SHP77 (cell line): ENCODE measurements around the gene VGF.
"Not testable (repeated sequence)": the region's sequence is repeated elsewhere in the genome, so short reads cannot be mapped to it uniquely, and the experiment has no call there.

Experiments used
- DNase-seq, 2 experiments: peaks; one replicate each; lab custom pipeline; 2025; lab: John Stamatoyannopoulos, UW

The VGF gene

DNA sequence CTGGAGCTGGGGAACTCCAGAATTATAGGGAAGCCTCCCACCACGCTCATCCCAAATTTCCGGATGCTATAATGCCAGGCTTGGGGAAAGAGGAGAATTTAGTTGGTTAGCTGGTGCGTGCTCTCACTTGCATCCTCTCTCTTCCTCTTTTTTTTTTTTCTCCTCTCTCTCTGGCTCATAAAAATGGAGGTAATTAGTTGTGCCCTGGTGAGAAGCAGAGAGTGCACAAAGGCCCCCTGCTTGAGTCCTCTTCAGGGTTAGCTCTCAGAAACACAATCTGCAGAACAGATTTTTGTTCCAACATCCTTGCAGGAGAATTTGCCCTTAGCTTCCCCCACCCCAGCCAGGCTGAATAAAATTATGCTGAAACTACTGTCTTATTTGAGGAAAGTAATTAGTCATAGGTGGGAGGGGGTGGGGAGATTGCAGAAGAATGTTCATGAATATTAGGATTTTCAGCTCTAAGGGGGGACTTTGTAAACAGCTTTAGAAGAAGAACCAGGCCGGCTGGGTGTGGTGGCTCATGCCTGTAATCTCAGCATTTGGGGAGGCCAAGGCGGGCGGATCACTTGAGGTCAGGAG lies 30.9 kb downstream of the VGF start:
- DNase-seq = no peak

DNA sequence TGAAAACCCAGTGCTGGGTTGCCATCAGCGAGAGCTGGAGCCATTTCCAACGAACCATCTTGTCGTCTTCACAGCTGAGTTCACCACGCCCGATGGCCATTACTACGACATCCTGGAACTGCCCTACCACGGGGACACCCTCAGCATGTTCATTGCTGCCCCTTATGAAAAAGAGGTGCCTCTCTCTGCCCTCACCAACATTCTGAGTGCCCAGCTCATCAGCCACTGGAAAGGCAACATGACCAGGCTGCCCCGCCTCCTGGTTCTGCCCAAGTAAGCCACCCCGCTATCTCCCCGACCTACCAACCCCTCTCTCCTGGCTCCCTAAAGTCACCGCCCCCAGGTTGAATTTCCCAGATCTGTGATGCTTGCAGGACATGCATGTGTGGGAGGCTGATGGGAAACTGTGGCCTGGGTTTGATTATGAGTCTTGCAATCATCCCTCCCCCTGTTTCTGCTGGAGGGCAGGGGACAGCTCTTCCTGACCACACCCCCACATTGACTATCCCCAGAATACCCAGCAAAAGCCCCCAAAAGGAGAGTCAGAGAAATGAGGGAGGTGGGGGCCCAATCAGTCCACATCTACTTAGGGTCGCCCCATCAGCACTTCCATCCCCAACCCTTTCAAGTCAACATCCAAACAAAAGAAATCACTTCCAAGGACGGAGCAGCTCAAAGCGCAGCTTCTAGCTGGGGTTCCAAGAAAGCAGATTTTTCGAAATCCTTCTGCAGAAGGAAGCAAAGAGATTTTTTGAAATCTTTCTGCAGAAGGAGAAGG lies 31.6 kb downstream of the VGF start:
- no peak for DNase-seq

DNA sequence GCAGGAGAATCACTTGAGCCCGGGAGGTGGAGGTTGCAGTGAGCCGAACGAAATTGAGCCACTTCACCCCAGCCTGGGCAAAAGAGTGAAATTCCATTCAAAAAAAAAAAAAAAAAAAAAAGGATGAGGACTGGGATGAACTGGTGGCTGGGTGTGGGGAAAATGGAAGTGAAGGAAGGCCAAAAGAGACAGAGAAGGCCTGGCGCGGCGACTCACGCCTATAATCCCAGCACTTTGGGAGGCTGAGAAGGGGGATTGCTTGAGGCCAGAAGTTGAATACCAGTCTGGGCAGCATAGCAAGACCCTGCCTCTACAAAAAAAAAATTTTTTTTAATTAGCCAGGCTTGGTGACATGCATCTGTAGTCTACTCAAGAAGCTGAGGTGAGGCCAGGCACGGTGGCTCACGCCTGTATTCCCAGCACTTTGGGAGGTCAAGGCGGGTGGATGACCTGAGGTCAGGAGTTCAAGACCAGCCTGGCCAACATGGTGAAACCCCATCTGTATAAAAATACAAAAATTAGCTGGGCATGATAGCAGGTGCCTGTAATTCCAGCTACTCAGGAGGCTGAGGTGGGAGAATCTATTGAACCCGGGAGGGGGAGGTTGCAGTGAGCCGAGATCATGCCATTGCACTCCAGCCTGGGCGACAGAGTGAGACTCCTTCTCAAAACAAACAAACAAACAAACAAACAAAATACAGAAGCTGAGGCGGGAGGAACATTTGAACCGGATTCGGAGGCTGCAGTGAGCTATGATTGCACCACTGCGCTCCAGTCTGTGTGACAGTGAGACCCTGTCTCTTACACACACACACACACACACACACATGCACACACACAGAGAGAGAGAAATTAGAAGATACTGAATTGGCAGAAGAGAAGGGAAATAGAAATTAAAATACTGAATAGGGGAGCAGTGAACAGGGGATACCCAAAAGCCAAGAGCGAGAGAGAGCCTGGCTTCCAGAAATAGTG lies 32.5 kb downstream of the VGF start:
- not testable (repeated sequence) for DNase-seq

DNA sequence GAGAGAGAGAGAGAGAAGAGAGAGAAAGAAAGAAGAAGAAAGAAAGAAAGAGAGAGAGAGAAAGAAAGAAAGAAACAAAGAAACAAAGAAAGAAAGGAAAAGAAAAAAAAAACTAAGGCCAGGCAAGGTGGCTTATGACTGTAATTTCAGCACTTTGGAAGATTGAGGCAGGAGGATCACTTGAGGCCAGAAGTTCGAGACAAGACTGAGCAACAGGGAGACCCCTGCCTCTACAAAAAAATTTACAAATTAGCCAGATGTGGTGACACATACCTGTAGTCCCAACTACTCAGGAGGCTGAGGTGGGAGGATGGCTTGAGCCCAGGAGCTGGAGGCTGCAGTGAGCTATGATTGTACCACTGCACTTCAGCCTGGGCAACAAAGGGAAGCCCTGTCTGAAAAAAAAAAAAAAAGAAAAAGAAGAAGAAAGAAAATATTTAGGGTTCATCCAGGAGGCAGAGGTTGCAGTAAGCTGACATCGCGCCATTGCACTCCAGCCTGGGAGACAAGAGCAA lies 35.7 kb downstream of the VGF start:
- DNase-seq = no peak

- no peak for DNase-seq
These were observed 37.1 kb downstream of the VGF start for GRCh38 chr7:101128040-101128834.

GRCh38 chr7:101127460-101128039 lies 37.8 kb downstream of the VGF start:
- DNase-seq = no peak

- DNase-seq = peak; percentile 53 to 69
These were observed 38.5 kb downstream of the VGF start, which contains the start of gene SERPINE1 for GRCh38 chr7:101126651-101127459. TSS of gene SERPINE1 (plus strand) at chr7:101127104. CDS start at chr7:101128394, 1,290 bp downstream.

- peak in 1 of 2 experiments; percentile 42 for DNase-seq
These were observed 39.2 kb downstream of the VGF start for GRCh38 chr7:101125989-101126650.

DNA sequence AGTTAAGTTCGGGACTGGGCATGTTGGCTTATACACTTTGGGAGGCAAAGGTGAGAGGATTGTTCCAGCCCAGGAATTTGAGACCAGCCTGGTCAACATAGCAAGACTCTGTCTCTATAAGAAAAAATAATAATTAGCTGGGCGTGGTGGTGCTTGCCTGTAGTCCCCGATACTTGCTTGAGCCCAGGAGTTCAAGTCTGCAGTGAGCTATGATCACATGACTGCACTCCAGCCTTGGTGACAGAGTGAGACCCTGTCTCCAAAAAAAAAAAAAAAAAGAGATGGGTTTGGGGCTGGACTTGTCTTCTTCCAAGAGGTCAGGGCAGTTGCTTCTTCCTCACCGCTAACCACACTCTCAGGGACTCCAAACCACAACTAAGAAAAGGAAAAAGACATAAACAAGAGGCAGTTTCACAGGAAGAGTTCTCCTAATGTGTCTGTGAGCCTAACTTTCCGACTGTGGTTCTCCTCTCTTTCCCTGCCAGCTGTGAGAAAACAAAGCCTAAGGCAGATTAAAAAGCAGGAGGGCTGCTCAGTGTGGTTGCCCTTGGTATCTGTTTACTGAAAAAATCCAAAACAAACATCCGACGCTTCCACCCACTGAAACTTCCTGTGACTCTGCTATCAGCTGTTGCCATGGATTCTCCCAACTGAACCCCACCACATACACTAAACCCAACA lies 40.9 kb downstream of the VGF start:
- no peak for DNase-seq

- no peak for DNase-seq
These were observed 41.7 kb downstream of the VGF start for GRCh38 chr7:101123703-101124068.

GRCh38 chr7:101122933-101123702 lies 42.3 kb downstream of the VGF start:
- no peak for DNase-seq

DNA sequence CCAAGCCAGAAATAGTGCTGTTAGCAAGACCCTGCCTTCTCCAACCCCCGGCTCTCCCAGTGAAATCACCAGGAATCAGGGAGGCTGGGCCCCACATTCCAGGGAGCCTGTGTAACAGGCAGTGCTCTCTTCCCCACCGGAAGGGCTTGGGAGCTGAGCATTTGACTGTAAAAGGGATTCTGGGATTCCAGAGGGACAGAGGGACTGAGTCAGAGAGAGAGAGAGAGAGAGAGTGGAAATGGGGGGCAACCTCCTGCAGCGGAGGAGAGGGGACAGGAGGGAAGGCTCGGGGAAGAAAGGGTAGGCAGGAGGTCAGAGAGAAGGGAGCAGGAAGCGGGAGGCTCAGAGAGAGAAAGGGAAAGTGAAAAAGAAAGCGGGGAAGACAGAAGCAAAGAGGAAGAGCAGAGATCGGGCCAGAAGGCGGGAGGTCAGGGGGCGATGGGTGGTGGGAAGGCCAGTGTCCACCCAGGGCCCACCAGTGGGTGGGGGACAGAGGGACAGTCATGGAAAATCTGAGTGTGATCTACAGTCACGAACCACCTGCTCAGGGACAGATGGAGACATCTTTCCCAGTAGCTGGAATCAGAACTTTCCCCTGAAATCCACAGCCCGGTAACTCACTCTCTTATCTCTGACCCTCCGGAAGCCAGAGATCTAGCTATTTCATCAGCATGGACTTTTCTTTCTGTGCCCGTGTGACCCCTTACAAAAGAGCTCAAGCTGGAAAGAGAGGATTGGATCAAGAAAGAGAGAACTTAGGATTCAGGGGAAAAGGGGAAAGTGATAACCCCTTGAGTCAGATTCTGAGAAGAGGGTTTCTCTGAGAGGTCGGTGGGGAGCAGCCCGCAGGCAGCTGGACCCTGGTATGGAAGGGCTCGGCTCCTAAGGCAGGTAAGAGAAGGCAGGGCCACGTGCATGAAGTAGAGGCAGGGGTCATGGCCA lies 43.1 kb downstream of the VGF start:
- DNase-seq = peak in 1 of 2 experiments; percentile 27

DNA sequence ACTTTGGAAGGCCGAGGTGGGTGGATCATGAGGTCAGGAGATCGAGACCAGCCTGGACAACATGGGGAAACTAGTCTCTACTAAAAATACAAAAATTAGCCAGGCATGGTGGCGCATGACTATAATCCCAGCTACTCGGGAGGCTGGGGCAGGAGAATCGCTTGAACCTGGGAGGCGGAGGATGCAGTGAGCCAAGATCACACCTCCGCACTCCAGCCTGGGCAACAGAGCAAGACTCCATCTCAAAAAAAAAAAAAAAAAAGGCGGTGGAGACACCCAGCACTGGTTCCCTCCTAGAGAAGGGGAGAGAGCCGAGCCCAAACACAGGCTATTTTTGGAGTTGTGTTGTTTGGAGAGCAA lies 43.8 kb downstream of the VGF start:
- not testable (repeated sequence) for DNase-seq

- DNase-seq = no peak
These were observed 45.1 kb downstream of the VGF start for GRCh38 chr7:101120315-101120714.

DNA sequence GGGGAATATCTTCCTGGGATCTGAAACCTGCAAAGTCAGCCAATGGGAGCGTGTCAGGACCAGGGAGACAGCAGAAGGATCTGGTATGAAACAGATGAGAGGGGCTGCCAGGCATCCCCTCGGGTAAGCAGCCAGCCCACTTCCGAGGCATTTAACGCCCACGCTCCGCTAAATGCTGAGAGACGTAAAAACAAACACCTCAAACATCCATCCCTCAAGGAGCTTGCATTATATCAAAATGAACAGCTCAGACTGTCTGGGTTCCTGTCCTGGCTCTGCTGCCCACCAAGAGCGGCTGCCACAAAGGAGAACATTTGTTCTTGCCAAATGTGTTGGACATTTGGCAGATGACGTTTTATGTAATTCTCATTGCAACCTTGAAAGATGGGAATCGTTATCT lies 45.5 kb downstream of the VGF start:
- no peak for DNase-seq

DNA sequence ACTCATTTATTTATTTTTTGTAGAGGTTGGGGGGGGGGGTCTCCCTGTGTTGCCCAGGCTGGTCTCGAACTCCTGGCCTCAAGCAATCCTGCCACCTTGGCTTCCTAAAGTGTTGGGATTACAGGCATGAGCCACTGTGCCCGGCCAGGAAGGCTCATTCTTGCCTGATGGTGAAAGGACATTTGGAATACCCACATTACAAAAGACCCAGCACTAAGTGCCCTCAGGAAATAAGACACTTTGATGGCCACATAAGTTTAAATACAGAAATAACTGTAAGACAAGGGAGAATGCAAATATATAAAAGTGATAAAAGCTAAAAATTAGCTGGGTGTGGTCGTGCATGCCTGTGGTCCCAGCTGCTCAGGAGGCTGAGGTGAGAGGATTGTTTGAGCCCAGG lies 46.5 kb downstream of the VGF start:
- no peak for DNase-seq

GRCh38 chr7:101116898-101117297 lies 48.5 kb downstream of the VGF start:
- DNase-seq = no peak
